Tibial artery (tissue), 4 donors: ENCODE measurements around the gene PLA2G4A.
A peak's percentile ranks its signal among the peaks of the same experiment; 100 is the strongest.

Experiments used
- DNase-seq, 2 donors: peaks; one replicate each; pipeline ENCODE4 v3.0.0-alpha.2; 2019
- H3K27ac ChIP-seq, 2 donors: fragments of 200-600 bp; sonication (generic) in 1 of 2; 1 replicate in 1 of 2; 2 replicates in 1 of 2; pipeline ENCODE4 v1.5.1; 2018 to 2019; ENCODE audit warnings: mild to moderate bottlenecking in 1 of 2
- H3K27me3 ChIP-seq, 2 donors: fragments of 200-600 bp; sonication (generic) in 1 of 2; one replicate each; pipeline versions ENCODE4 v1.5.1 to v1.6.0; 2016 to 2019
- H3K36me3 ChIP-seq, 3 donors: fragments of 200-600 bp; sonication (generic) in 2 of 3; one replicate each; pipeline ENCODE4 v1.5.1; 2016 to 2019; ENCODE audit warnings: mild to moderate bottlenecking in 2 of 3
- H3K4me1 ChIP-seq, 4 donors: fragments of 200-600 bp; sonication (generic) in 2 of 4; 1 replicate in 3 of 4; 2 replicates in 1 of 4; pipeline ENCODE4 v1.5.1; 2016 to 2019
- H3K4me3 ChIP-seq, 2 donors: fragments of 200-600 bp; sonication (generic) in 1 of 2; 1 replicate in 1 of 2; 2 replicates in 1 of 2; pipeline ENCODE4 v1.5.1; 2018 to 2019; ENCODE audit warnings: mild to moderate bottlenecking in 2 of 2
- H3K9me3 ChIP-seq, 3 donors: fragments of 200-600 bp; sonication (generic) in 1 of 3; one replicate each; pipeline ENCODE4 v1.5.1; 2016 to 2019
- CTCF ChIP-seq, 2 experiments: fragments of 200-600 bp in 1 of 2; fragments of 450-650 bp in 1 of 2; IDR thresholded peaks; one replicate each; pipeline ENCODE4 v1.5.1; 2017 to 2019; ENCODE audit warnings: antibody characterized with exemption in 2 of 2, mild to moderate bottlenecking in 1 of 2, moderate library complexity in 1 of 2
- intact Hi-C: fragments of 100-400 bp; cut with DNase I; formaldehyde crosslinking; loops from one replicate; pipeline ENCODE4 v1.15.0; 2023; ENCODE audit warnings: low total_unique reads

The PLA2G4A gene

GRCh38 chr1:186953876-186954275 is 125.1 kb downstream of the PLA2G4A start:
- Histone ChIP-seq H3K36me3 (peaks cover 4 to 13% (median 6%) of the 10 kb centered on the region in 3 donors), H3K27ac (no peak overlapping the region), H3K27me3 (no peaks in the 10 kb centered on the region), H3K4me3 (no peak overlapping the region), H3K4me1 (no peaks in the 10 kb centered on the region), H3K9me3 (no peaks in the 10 kb centered on the region)
- intact Hi-C loops, result no loop called here
- no peak for DNase-seq
- no peak for TF ChIP-seq CTCF (IDR thresholded peaks at IDR 0.05)

GRCh38 chr1:186957314-186957713 is 128.6 kb downstream of the PLA2G4A start:
- peak in 1 of 2 donors; percentile 25 for DNase-seq
- H3K27me3 ChIP-seq, result no peaks in the 10 kb centered on the region
- no peak for TF ChIP-seq CTCF (IDR thresholded peaks at IDR 0.05)
- H3K36me3 ChIP-seq, result peaks cover 0 to 13% (median 4%) of the 10 kb centered on the region in 3 donors
- no peaks in the 10 kb centered on the region for H3K9me3 ChIP-seq
- H3K27ac ChIP-seq, result no peak overlapping the region
- H3K4me3 ChIP-seq, result no peak overlapping the region
- no peaks in the 10 kb centered on the region for H3K4me1 ChIP-seq
- intact Hi-C loops, result no loop called here

GRCh38 chr1:186958520-186958919 is 129.8 kb downstream of the PLA2G4A start:
- intact Hi-C loops, result no loop called here
- Histone ChIP-seq H3K9me3 (no peaks in the 10 kb centered on the region), H3K36me3 (peaks cover 0 to 13% (median 4%) of the 10 kb centered on the region in 3 donors)

GRCh38 chr1:186960861-186961260 is 132.1 kb downstream of the PLA2G4A start:
- intact Hi-C loops, result no loop called here
- peaks cover 0 to 13% (median 4%) of the 10 kb centered on the region in 3 donors for H3K36me3 ChIP-seq
- H3K4me3 ChIP-seq, result no peak overlapping the region
- no peak for DNase-seq
- H3K9me3 ChIP-seq, result no peaks in the 10 kb centered on the region
- no peak overlapping the region for H3K27ac ChIP-seq
- H3K27me3 ChIP-seq, result no peaks in the 10 kb centered on the region
- no peak for TF ChIP-seq CTCF (IDR thresholded peaks at IDR 0.05)
- H3K4me1 ChIP-seq, result no peaks in the 10 kb centered on the region

More at GRCh38 chr1:186958520-186958919, 129.8 kb downstream of the PLA2G4A start:
- Histone ChIP-seq H3K27me3 (no peaks in the 10 kb centered on the region), H3K27ac (no peak overlapping the region), H3K4me1 (no peaks in the 10 kb centered on the region), H3K4me3 (no peak overlapping the region)
- no peak for DNase-seq
- TF ChIP-seq CTCF (IDR thresholded peaks at IDR 0.05), result no peak

GRCh38 chr1:186965847-186966246 is 137.1 kb downstream of the PLA2G4A start:
- no peak overlapping the region for H3K27ac ChIP-seq
- intact Hi-C loops, result no loop called here
- no peaks in the 10 kb centered on the region for H3K27me3 ChIP-seq
- no peaks in the 10 kb centered on the region for H3K36me3 ChIP-seq
- TF ChIP-seq CTCF (IDR thresholded peaks at IDR 0.05), result no peak
- DNase-seq, result no peak
- H3K9me3 ChIP-seq, result no peaks in the 10 kb centered on the region
- H3K4me1 ChIP-seq, result no peaks in the 10 kb centered on the region
- no peak overlapping the region for H3K4me3 ChIP-seq

- H3K36me3 ChIP-seq, result no peaks in the 10 kb centered on the region
- H3K4me3 ChIP-seq, result no peak overlapping the region
- H3K27me3 ChIP-seq, result no peaks in the 10 kb centered on the region
- intact Hi-C loops, result no loop called here
- H3K27ac ChIP-seq, result no peak overlapping the region
- DNase-seq, result no peak
- H3K4me1 ChIP-seq, result no peaks in the 10 kb centered on the region
- no peaks in the 10 kb centered on the region for H3K9me3 ChIP-seq
- TF ChIP-seq CTCF (IDR thresholded peaks at IDR 0.05), result no peak
Measured at GRCh38 chr1:186966456-186966855, 137.7 kb downstream of the PLA2G4A start.
